IMR-90 (cell line): ENCODE measurements around the gene ENPEP. TPM values are rescaled to one million over a fixed set of nuclear protein-coding genes. Genes with fewer than 3 reads are reported as not detected.

Source experiments
- ATAC-seq: fragments of 200-7000 bp; cut with Tn5 transposase; 2 replicates; pipeline ENCODE4 v1.9.1; 2020; ENCODE audit warnings: low read depth, mild to moderate bottlenecking, moderate library complexity
- BruUV-seq: library from RNA; stranded (reverse); fragments of 400-500 nt; replicated peaks from 2 replicates; lab custom pipeline; 2021; lab: Mats Ljungman, UMichigan
- CTCF ChIA-PET: fragments of 300-600 bp; formaldehyde crosslinking; extraction: SDS; loops from one replicate; lab custom pipeline; 2021; ENCODE audit warnings: antibody characterized with exemption; lab: Yijun Ruan, JAX
- POLR2A ChIA-PET: fragments of 300-600 bp; sonication (Branson Sonifier 250); formaldehyde crosslinking; loops from one replicate; lab custom pipeline; 2022; ENCODE audit warnings: antibody characterized with exemption; ENCODE audit not compliant: unreplicated experiment; lab: Charles Lee
- DNase-seq: peaks from one replicate; pipeline ENCODE4 v3.0.0; 2013
- H2AFZ ChIP-seq: replicated peaks from 2 replicates; pipeline ENCODE3; 2013; ENCODE audit warnings: low read length, mild to moderate bottlenecking; ENCODE audit not compliant: poor library complexity
- H2AK5ac ChIP-seq: 2 replicates; pipeline ENCODE4 v1.6.1; 2013; ENCODE audit warnings: low read depth, low read length, inconsistent platforms
- H2AK9ac ChIP-seq: replicated peaks from 2 replicates; pipeline ENCODE3; 2013; ENCODE audit warnings: mild to moderate bottlenecking, low read depth, low read length, moderate library complexity; ENCODE audit not compliant: poor library complexity
- H2BK120ac ChIP-seq: 2 replicates; pipeline ENCODE4 v1.6.1; 2013; ENCODE audit warnings: low read depth, low read length, inconsistent platforms
- H2BK15ac ChIP-seq: 3 replicates; pipeline ENCODE4 v1.6.1; 2013; ENCODE audit warnings: low read depth, low read length, inconsistent platforms
- H2BK20ac ChIP-seq: 2 replicates; pipeline ENCODE4 v1.6.1; 2013; ENCODE audit warnings: low read depth, mild to moderate bottlenecking, inconsistent platforms, low read length, moderate library complexity
- H2BK5ac ChIP-seq: 2 replicates; pipeline ENCODE4 v1.6.1; 2013; ENCODE audit warnings: mild to moderate bottlenecking, low read depth, low read length, inconsistent platforms; ENCODE audit not compliant: poor library complexity, severe bottlenecking
- H3K14ac ChIP-seq: replicated peaks from 2 replicates; pipeline ENCODE4 v1.6.1; 2013; ENCODE audit warnings: low read depth, low read length, inconsistent platforms
- H3K18ac ChIP-seq: 2 replicates; pipeline ENCODE4 v1.6.1; 2013; ENCODE audit warnings: low read depth, low read length, control low read depth
- H3K23ac ChIP-seq: 2 replicates; pipeline ENCODE4 v1.6.1; 2013; ENCODE audit warnings: low read depth, low read length, inconsistent platforms
- H3K27ac ChIP-seq: 2 replicates; pipeline ENCODE4 v1.5.1; 2013; ENCODE audit warnings: mild to moderate bottlenecking, control low read depth, low read length; ENCODE audit not compliant: insufficient read depth
- H3K27me3 ChIP-seq: 2 replicates; pipeline ENCODE4 v1.6.1; 2013; ENCODE audit warnings: low read length; ENCODE audit not compliant: control insufficient read depth, insufficient read depth
- H3K36me3 ChIP-seq: 2 replicates; pipeline ENCODE4 v1.6.1; 2013; ENCODE audit warnings: low read length, mixed read lengths; ENCODE audit not compliant: control insufficient read depth, insufficient read depth
- H3K4ac ChIP-seq: 2 replicates; pipeline ENCODE4 v1.6.1; 2013; ENCODE audit warnings: low read depth, low read length, inconsistent platforms
- H3K4me1 ChIP-seq: 2 replicates; pipeline ENCODE4 v1.6.1; 2013; ENCODE audit warnings: low read length, mixed read lengths; ENCODE audit not compliant: control insufficient read depth, insufficient read depth
- H3K4me2 ChIP-seq: 2 replicates; pipeline ENCODE4 v1.6.1; 2013; ENCODE audit warnings: low read depth, mild to moderate bottlenecking, control low read depth, low read length, moderate library complexity
- H3K4me3 ChIP-seq: 2 replicates; pipeline ENCODE4 v1.5.1; 2013; ENCODE audit warnings: low read depth, mild to moderate bottlenecking, control low read depth, low read length, moderate library complexity; ENCODE audit not compliant: insufficient read depth
- H3K56ac ChIP-seq: 2 replicates; pipeline ENCODE4 v1.6.1; 2013; ENCODE audit warnings: low read length, inconsistent platforms; ENCODE audit not compliant: insufficient read depth; ENCODE audit errors: extremely low read depth
- H3K79me1 ChIP-seq, 2 experiments: 2 replicates each; pipeline ENCODE4 v1.6.1; 2013; ENCODE audit warnings: low read length in 2 of 2, inconsistent platforms in 1 of 2, low read depth in 1 of 2
- H3K9ac ChIP-seq: 2 replicates; pipeline ENCODE4 v1.6.1; 2013; ENCODE audit warnings: low read depth, low read length, control low read depth
- H3K9me1 ChIP-seq: 2 replicates; pipeline ENCODE4 v1.6.1; 2013; ENCODE audit warnings: low read length, inconsistent platforms; ENCODE audit not compliant: insufficient read depth
- H3K9me3 ChIP-seq: 2 replicates; pipeline ENCODE4 v1.6.1; 2013; ENCODE audit warnings: low read length; ENCODE audit not compliant: control insufficient read depth, insufficient read depth
- H4K20me1 ChIP-seq: 2 replicates; pipeline ENCODE4 v1.6.1; 2013; ENCODE audit warnings: low read length, inconsistent platforms; ENCODE audit not compliant: insufficient read depth
- H4K5ac ChIP-seq: 2 replicates; pipeline ENCODE4 v1.6.1; 2013; ENCODE audit warnings: mild to moderate bottlenecking, low read depth, low read length, control low read depth
- H4K8ac ChIP-seq, 2 experiments: 2 replicates each; pipeline ENCODE4 v1.6.1; 2013; ENCODE audit warnings: low read depth in 2 of 2, low read length in 2 of 2, control low read depth in 1 of 2, inconsistent platforms in 1 of 2
- H4K91ac ChIP-seq: 2 replicates; pipeline ENCODE4 v1.6.1; 2013; ENCODE audit warnings: low read depth, low read length, inconsistent platforms; ENCODE audit not compliant: insufficient read depth
- BHLHE40 ChIP-seq: fragments of 150-350 bp; IDR thresholded peaks from 2 replicates; pipeline ENCODE4 v1.6.1; 2016; ENCODE audit warnings: mild to moderate bottlenecking, low read depth, low read length
- CEBPB ChIP-seq: IDR thresholded peaks from 2 replicates; pipeline ENCODE4 v1.6.1; 2012; ENCODE audit warnings: low read depth, low read length, improper control_type of control experiment
- CHD1 ChIP-seq: IDR thresholded peaks from 2 replicates; pipeline ENCODE4 v1.6.1; 2012; ENCODE audit warnings: low read depth, low read length, improper control_type of control experiment
- FOS ChIP-seq: fragments of 150-350 bp; IDR thresholded peaks from 2 replicates; pipeline ENCODE4 v1.6.1; 2016; ENCODE audit warnings: low read depth, low read length
- MAFK ChIP-seq: IDR thresholded peaks from 2 replicates; pipeline ENCODE4 v1.6.1; 2012; ENCODE audit warnings: low read depth, low read length, improper control_type of control experiment
- MAZ ChIP-seq: IDR thresholded peaks from 2 replicates; pipeline ENCODE4 v1.6.1; 2012; ENCODE audit warnings: low read depth, mild to moderate bottlenecking, low read length, improper control_type of control experiment, moderate library complexity, borderline replicate concordance
- MXI1 ChIP-seq: IDR thresholded peaks from 2 replicates; pipeline ENCODE4 v1.6.1; 2012; ENCODE audit warnings: low read depth, mild to moderate bottlenecking, low read length, moderate library complexity, borderline replicate concordance
- NFE2L2 ChIP-seq: fragments of 150-350 bp; IDR thresholded peaks from 2 replicates; pipeline ENCODE4 v1.6.1; 2016; ENCODE audit warnings: low read depth, mild to moderate bottlenecking, low read length
- POLR2A ChIP-seq: IDR thresholded peaks from 2 replicates; pipeline ENCODE4 v1.6.1; 2012; ENCODE audit warnings: mild to moderate bottlenecking, low read depth, low read length
- RAD21 ChIP-seq: IDR thresholded peaks from 2 replicates; pipeline ENCODE4 v1.6.1; 2012; ENCODE audit warnings: low read length, improper control_type of control experiment
- RCOR1 ChIP-seq: IDR thresholded peaks from 2 replicates; pipeline ENCODE4 v1.6.1; 2012; ENCODE audit warnings: mild to moderate bottlenecking, low read length, improper control_type of control experiment; ENCODE audit not compliant: insufficient replicate concordance
- RFX5 ChIP-seq: IDR thresholded peaks from 2 replicates; pipeline ENCODE4 v1.8.0; 2012; ENCODE audit warnings: low read depth, mild to moderate bottlenecking, low read length, moderate library complexity
- SMC3 ChIP-seq: fragments of 150-350 bp; IDR thresholded peaks from 2 replicates; pipeline ENCODE4 v1.6.1; 2016; ENCODE audit warnings: low read depth, mild to moderate bottlenecking, antibody characterized with exemption, low read length, moderate library complexity
- WGBS, 2 experiments: methylation state at CpG; one replicate each; pipeline versions ENCODE4 v1.1.5 to v1.1.7; 2013; ENCODE audit warnings: missing lambda C conversion rate in 2 of 2; ENCODE audit not compliant: insufficient read length in 1 of 2; ENCODE audit errors: extremely low coverage in 2 of 2; 5-methylcytosine and 5-hydroxymethylcytosine counted together
- dilution Hi-C: fragments of 300-500 bp; cut with HindIII; formaldehyde crosslinking; loops from one replicate; pipeline ENCODE4 v1.14.3; 2018; ENCODE audit warnings: low sequenced_read_pairs; ENCODE audit not compliant: unreplicated experiment
- in situ Hi-C: fragments of 300-500 bp; cut with MboI; formaldehyde crosslinking; loops from 3 replicates; pipeline ENCODE4 v1.14.3; 2019; ENCODE audit warnings: low sequenced_read_pairs, inconsistent platforms, mixed read lengths
- intact Hi-C: fragments of 100-400 bp; cut with micrococcal nuclease; formaldehyde crosslinking; loops from 2 replicates; pipeline ENCODE4 v1.10.0; 2022
- polyA plus RNA-seq, 3 experiments: library from polyadenylated mRNA; depleted of rRNA; stranded (reverse); fragments of >200 nt; gene quantifications; 2 replicates each; pipeline ENCODE4 v1.2.3, GENCODE V29; 2012; ENCODE audit warnings: low replicate concordance in 1 of 3
- total RNA-seq: library from RNA; depleted of rRNA; stranded (reverse); fragments of >200 nt; gene quantifications from 2 replicates; pipeline ENCODE4 v1.2.3, GENCODE V29; 2012
- TF ChIP-seq, protein P1 (sequence below): fragments of 150-350 bp; IDR thresholded peaks from 2 replicates; pipeline ENCODE4 v1.6.1; 2017; ENCODE audit warnings: mild to moderate bottlenecking, antibody characterized with exemption, low read length, low read depth
- TF ChIP-seq, protein P2 (sequence below): fragments of 150-350 bp; IDR thresholded peaks from 2 replicates; pipeline ENCODE4 v1.6.1; 2016; ENCODE audit warnings: low read depth, mild to moderate bottlenecking, low read length, moderate library complexity, borderline replicate concordance
- TF ChIP-seq, protein P3 (sequence below): conservative IDR thresholded peaks from 2 replicates; pipeline ENCODE4 v1.5.1; 2012; ENCODE audit warnings: mild to moderate bottlenecking, low read depth, low read length, improper control_type of control experiment

Gene ENPEP
- total and polyA plus RNA-seq, 2 of the 4 experiments (the other 2 are of a cell fraction), result 0.12 to 0.18 TPM

DNA sequence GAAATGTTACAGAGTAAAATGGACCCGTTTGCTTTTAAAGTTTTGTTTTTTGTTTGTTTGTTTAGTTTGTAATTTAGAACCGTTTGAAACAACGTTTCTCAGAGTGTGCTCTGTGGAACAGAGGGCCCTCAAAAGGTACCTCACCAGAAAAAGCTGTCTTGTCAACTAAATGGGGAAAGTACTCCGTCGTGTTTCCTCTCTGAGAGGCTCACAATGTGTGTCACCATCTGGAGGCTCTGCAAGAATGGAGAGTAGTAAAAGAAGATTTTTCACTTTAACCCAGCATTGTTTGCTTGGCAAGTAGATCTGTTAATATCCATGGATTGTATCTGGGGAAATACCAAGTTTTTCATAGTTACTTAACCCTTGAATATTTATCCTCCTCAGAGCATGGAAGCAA, 1.5 kb upstream of the ENPEP start:
- no peak overlapping the region for H3K23ac ChIP-seq
- no peaks in the 10 kb centered on the region for H3K79me1 ChIP-seq
- dilution Hi-C loops (no loop called here), intact Hi-C loops (no loop called here), in situ Hi-C loops (no loop called here)
- H3K4me3 ChIP-seq, result no peak overlapping the region
- no peak overlapping the region for H3K18ac ChIP-seq
- H4K20me1 ChIP-seq, result no peaks in the 10 kb centered on the region
- H4K5ac ChIP-seq, result no peak overlapping the region
- peaks cover under 1% of the 10 kb centered on the region; the same call in 1 of the 2 replicates for H3K9me3 ChIP-seq
- no peak overlapping the region for H3K27ac ChIP-seq
- H3K56ac ChIP-seq, result no peak overlapping the region
- no peaks in the 10 kb centered on the region for H3K9me1 ChIP-seq
- H2AFZ ChIP-seq, result no peak overlapping the region
- H2BK5ac ChIP-seq, result no peak overlapping the region
- no peak overlapping the region for H2AK9ac ChIP-seq
- no peak overlapping the region for H2BK15ac ChIP-seq
- DNase-seq (no peak), ATAC-seq (no peak)
- no TSS peak for BruUV-seq
- TF ChIP-seq, protein P1, sequence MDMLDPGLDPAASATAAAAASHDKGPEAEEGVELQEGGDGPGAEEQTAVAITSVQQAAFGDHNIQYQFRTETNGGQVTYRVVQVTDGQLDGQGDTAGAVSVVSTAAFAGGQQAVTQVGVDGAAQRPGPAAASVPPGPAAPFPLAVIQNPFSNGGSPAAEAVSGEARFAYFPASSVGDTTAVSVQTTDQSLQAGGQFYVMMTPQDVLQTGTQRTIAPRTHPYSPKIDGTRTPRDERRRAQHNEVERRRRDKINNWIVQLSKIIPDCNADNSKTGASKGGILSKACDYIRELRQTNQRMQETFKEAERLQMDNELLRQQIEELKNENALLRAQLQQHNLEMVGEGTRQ, result no peak
- TF ChIP-seq POLR2A, result no peak
- no peak for TF ChIP-seq RAD21
- no peak for TF ChIP-seq MAZ
- TF ChIP-seq, protein P2, sequence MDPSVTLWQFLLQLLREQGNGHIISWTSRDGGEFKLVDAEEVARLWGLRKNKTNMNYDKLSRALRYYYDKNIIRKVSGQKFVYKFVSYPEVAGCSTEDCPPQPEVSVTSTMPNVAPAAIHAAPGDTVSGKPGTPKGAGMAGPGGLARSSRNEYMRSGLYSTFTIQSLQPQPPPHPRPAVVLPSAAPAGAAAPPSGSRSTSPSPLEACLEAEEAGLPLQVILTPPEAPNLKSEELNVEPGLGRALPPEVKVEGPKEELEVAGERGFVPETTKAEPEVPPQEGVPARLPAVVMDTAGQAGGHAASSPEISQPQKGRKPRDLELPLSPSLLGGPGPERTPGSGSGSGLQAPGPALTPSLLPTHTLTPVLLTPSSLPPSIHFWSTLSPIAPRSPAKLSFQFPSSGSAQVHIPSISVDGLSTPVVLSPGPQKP, result no peak
- TF ChIP-seq CEBPB, result no peak
- TF ChIP-seq MXI1, result no peak
- TF ChIP-seq NFE2L2, result no peak
- TF ChIP-seq, protein P3, sequence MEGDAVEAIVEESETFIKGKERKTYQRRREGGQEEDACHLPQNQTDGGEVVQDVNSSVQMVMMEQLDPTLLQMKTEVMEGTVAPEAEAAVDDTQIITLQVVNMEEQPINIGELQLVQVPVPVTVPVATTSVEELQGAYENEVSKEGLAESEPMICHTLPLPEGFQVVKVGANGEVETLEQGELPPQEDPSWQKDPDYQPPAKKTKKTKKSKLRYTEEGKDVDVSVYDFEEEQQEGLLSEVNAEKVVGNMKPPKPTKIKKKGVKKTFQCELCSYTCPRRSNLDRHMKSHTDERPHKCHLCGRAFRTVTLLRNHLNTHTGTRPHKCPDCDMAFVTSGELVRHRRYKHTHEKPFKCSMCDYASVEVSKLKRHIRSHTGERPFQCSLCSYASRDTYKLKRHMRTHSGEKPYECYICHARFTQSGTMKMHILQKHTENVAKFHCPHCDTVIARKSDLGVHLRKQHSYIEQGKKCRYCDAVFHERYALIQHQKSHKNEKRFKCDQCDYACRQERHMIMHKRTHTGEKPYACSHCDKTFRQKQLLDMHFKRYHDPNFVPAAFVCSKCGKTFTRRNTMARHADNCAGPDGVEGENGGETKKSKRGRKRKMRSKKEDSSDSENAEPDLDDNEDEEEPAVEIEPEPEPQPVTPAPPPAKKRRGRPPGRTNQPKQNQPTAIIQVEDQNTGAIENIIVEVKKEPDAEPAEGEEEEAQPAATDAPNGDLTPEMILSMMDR, result no peak
- TF ChIP-seq CHD1, result no peak
- TF ChIP-seq BHLHE40, result no peak
- no peak for TF ChIP-seq FOS
- TF ChIP-seq SMC3, result no peak
- TF ChIP-seq RFX5, result no peak
- no peak for TF ChIP-seq RCOR1
- no peak for TF ChIP-seq MAFK
- H4K8ac ChIP-seq, result no peak overlapping the region
- no peak overlapping the region for H3K9ac ChIP-seq
- H2BK20ac ChIP-seq, result no peak overlapping the region
- no peak overlapping the region for H3K14ac ChIP-seq
- H3K4me1 ChIP-seq, result no peaks in the 10 kb centered on the region
- WGBS, 2 experiments, result 36% methylated on average over 3 of the region's 5 CpGs; no CpG with 5 or more reads in 1 of the 2 experiments
- no peaks in the 10 kb centered on the region for H3K27me3 ChIP-seq
- no peak overlapping the region for H4K91ac ChIP-seq
- H3K4ac ChIP-seq, result no peak overlapping the region
- no peaks in the 10 kb centered on the region for H3K36me3 ChIP-seq
- no peak overlapping the region for H2AK5ac ChIP-seq
- CTCF ChIA-PET, result no interaction called here
- POLR2A ChIA-PET, result no interaction called here
- H2BK120ac ChIP-seq, result no peak overlapping the region
- H3K4me2 ChIP-seq, result no peak overlapping the region
